Esophagus muscularis mucosa (tissue), 4 donors: ENCODE data around the gene AGXT.

Experiments
- EP300 ChIP-seq: sonication (generic); formaldehyde crosslinking; IDR thresholded peaks from one replicate; pipeline ENCODE4 v1.6.1; 2017; ENCODE audit warnings: antibody characterized with exemption
- POLR2A ChIP-seq: fragments of 450-650 bp; IDR thresholded peaks from one replicate; pipeline ENCODE4 v1.6.1; 2017; ENCODE audit warnings: antibody characterized with exemption, moderate library complexity, mild to moderate bottlenecking, low read depth
- POLR2AphosphoS5 ChIP-seq, 2 donors: sonication (generic); formaldehyde crosslinking; IDR thresholded peaks; one replicate each; pipeline ENCODE4 v1.6.1; 2017; ENCODE audit warnings: antibody characterized with exemption in 2 of 2
- TF ChIP-seq, protein P1 (sequence below), 3 experiments: fragments of 200-600 bp in 2 of 3; fragments of 450-650 bp in 1 of 3; sonication (generic) in 2 of 3; IDR thresholded peaks; one replicate each; pipeline ENCODE4 v1.5.1; 2017 to 2019; ENCODE audit warnings: antibody characterized with exemption in 3 of 3, mild to moderate bottlenecking in 2 of 3, moderate library complexity in 1 of 3

DNA sequence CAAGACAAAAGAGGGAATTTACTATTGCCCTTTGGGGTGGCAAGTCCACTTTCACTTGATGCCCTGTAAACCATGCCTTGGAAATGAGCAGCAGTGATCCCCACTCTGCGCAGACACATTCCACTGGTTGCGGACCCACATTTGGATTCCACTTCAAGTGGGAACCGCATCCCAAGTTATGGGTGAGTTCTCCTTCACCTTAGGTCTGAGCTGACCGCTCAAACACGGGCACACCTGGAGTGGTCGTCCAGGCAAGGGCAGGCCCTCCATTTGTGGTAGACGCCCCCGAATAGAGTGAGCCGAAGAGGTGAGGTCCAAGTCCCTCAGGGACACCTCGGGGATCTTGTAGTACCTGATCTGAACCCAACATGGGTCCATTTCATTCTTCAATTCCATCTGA lies 9.8 kb upstream of the AGXT start:
- TF ChIP-seq, protein P1, sequence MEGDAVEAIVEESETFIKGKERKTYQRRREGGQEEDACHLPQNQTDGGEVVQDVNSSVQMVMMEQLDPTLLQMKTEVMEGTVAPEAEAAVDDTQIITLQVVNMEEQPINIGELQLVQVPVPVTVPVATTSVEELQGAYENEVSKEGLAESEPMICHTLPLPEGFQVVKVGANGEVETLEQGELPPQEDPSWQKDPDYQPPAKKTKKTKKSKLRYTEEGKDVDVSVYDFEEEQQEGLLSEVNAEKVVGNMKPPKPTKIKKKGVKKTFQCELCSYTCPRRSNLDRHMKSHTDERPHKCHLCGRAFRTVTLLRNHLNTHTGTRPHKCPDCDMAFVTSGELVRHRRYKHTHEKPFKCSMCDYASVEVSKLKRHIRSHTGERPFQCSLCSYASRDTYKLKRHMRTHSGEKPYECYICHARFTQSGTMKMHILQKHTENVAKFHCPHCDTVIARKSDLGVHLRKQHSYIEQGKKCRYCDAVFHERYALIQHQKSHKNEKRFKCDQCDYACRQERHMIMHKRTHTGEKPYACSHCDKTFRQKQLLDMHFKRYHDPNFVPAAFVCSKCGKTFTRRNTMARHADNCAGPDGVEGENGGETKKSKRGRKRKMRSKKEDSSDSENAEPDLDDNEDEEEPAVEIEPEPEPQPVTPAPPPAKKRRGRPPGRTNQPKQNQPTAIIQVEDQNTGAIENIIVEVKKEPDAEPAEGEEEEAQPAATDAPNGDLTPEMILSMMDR (IDR thresholded peaks at IDR 0.05): no peak
- TF ChIP-seq EP300: no peak
- TF ChIP-seq POLR2AphosphoS5 (IDR thresholded peaks at IDR 0.05): no peak
- TF ChIP-seq POLR2A: no peak
